Cardiac muscle cell (in vitro differentiated cells and primary cell): Measurements from ENCODE around the gene HOXA7. TPM values are rescaled to one million over a fixed set of nuclear protein-coding genes. Genes with fewer than 3 reads are reported as not detected.

Experiments used
- DNase-seq, 2 donors: peaks; one replicate each; pipeline versions ENCODE4 v3.0.0 to v3.0.0-alpha.2; 2010 to 2017; ENCODE audit warnings: low read depth in 1 of 2, low spot score in 1 of 2
- H3K27ac ChIP-seq: fragments of 200-600 bp; sonication (generic); 2 replicates; pipeline ENCODE4 v1.5.1; 2016
- H3K27me3 ChIP-seq: fragments of 200-600 bp; sonication (generic); 2 replicates; pipeline ENCODE4 v1.6.0; 2016; ENCODE audit warnings: control low read depth
- H3K36me3 ChIP-seq: fragments of 200-600 bp; sonication (generic); 2 replicates; pipeline ENCODE4 v1.5.1; 2016; ENCODE audit warnings: control low read depth
- H3K4me1 ChIP-seq: fragments of 200-600 bp; sonication (generic); 2 replicates; pipeline ENCODE4 v1.8.1; 2017; ENCODE audit warnings: low read depth, mild to moderate bottlenecking, mixed run types
- H3K4me3 ChIP-seq: fragments of 200-600 bp; sonication (generic); 2 replicates; pipeline ENCODE4 v1.5.1; 2016; ENCODE audit warnings: mild to moderate bottlenecking
- H3K9me3 ChIP-seq: fragments of 200-600 bp; sonication (generic); 2 replicates; pipeline ENCODE4 v1.5.1; 2017; ENCODE audit warnings: low read depth, mild to moderate bottlenecking, control low read depth
- CTCF ChIP-seq: IDR thresholded peaks from 2 replicates; pipeline ENCODE4 v1.5.1; 2012; ENCODE audit warnings: low read depth, mild to moderate bottlenecking, low read length
- polyA plus RNA-seq: library from polyadenylated mRNA; unstranded; fragments of >200 nt; fragmentation: Nextera tagmentation; extraction: Ambion mirVana; gene quantifications from 2 replicates; pipeline ENCODE4 v1.2.1, GENCODE V29; 2016
- total RNA-seq: library from RNA; depleted of rRNA; stranded (reverse); fragments of >200 nt; gene quantifications from 2 replicates; pipeline ENCODE4 v1.2.3, GENCODE V29; 2016

The HOXA7 gene
- total and polyA plus RNA-seq, 2 experiments from 2014 or later = not detected

- H3K27ac ChIP-seq = no peak overlapping the region
- TF ChIP-seq CTCF = no peak
- no peak overlapping the region for H3K4me3 ChIP-seq
- DNase-seq = no peak
- H3K27me3 ChIP-seq = peaks cover 100% of the 10 kb centered on the region
- H3K36me3 ChIP-seq = no peaks in the 10 kb centered on the region
- H3K9me3 ChIP-seq = no peaks in the 10 kb centered on the region
- H3K4me1 ChIP-seq = peaks cover 4% of the 10 kb centered on the region
Measured at GRCh38 chr7:27138985-27139333, 17.5 kb downstream of the HOXA7 start.

DNA sequence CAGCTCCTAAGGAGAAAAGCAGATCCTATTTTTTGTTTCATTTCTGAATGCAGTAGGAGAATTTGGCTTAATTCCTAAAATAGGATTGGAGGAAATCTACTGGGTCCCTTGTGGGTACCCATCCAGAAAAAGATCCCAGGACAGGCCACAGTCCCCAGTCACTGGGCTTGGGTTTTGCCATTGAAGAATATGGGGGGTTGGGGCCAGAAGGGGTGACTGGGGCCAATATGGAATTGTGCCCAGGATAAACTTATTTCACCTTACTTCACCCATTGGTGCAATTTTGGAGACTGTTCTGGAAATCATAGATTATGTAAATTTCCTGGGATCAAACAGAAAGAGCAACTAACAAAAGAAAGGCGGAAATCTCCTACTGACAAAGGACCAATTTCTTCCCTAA, 18.0 kb downstream of the HOXA7 start:
- Histone ChIP-seq H3K27ac (no peak overlapping the region), H3K4me1 (peaks cover 4% of the 10 kb centered on the region), H3K27me3 (peaks cover 100% of the 10 kb centered on the region), H3K9me3 (no peaks in the 10 kb centered on the region), H3K4me3 (no peak overlapping the region), H3K36me3 (no peaks in the 10 kb centered on the region)
- no peak for TF ChIP-seq CTCF
- DNase-seq = no peak

DNA sequence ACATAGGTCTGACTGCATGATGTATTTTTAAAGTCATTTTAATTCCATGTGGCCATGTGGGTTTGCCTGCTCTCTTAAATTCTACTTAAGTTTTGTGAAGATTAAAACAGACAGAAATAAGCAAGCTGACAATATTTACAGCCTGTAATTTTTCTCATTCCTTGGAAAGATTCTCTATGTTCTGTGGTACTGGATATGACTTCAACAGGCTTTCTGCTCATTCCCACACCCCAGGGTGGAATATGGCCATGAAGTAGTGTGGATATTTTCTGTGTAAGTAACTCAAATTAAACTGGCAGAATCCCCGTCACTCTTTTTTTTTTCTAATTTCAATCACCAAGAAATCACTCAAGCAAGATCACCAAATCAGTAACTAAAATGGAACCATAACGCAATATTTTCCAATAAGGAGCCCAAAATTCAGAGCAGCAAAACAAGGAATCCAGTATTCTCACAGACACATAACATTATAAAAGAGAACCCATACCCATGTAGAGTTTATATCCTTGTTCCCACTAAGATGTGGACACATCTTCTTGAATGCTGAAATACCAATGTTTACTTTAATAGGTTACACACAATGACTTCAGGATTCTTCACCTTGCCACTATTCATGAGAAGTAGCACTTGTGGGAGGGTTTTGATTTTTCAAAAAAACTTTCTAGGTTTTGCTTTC, 18.7 kb downstream of the HOXA7 start:
- H3K27me3 ChIP-seq = peaks cover 100% of the 10 kb centered on the region
- H3K4me3 ChIP-seq = no peak overlapping the region
- no peak overlapping the region for H3K27ac ChIP-seq
- H3K36me3 ChIP-seq = no peaks in the 10 kb centered on the region
- DNase-seq = no peak
- no peaks in the 10 kb centered on the region for H3K9me3 ChIP-seq
- TF ChIP-seq CTCF = no peak
- H3K4me1 ChIP-seq = peaks cover 4% of the 10 kb centered on the region

GRCh38 chr7:27134392-27134791, 22.1 kb downstream of the HOXA7 start:
- peaks cover 1% of the 10 kb centered on the region for H3K4me1 ChIP-seq
- no peak overlapping the region for H3K4me3 ChIP-seq
- no peak overlapping the region for H3K27ac ChIP-seq
- peaks cover 100% of the 10 kb centered on the region for H3K27me3 ChIP-seq
- H3K9me3 ChIP-seq = no peaks in the 10 kb centered on the region
- no peak for TF ChIP-seq CTCF
- peak in 1 of 2 donors; percentile 41 for DNase-seq
- no peaks in the 10 kb centered on the region for H3K36me3 ChIP-seq

GRCh38 chr7:27133409-27134231, 22.9 kb downstream of the HOXA7 start:
- DNase-seq = no peak
- H3K27me3 ChIP-seq = peaks cover 100% of the 10 kb centered on the region
- TF ChIP-seq CTCF = no peak
- H3K4me1 ChIP-seq = no peaks in the 10 kb centered on the region
- H3K27ac ChIP-seq = no peak overlapping the region
- no peak overlapping the region for H3K4me3 ChIP-seq
- no peaks in the 10 kb centered on the region for H3K9me3 ChIP-seq
- H3K36me3 ChIP-seq = no peaks in the 10 kb centered on the region
